Measurements from ENCODE around the gene NPAT.

DNA sequence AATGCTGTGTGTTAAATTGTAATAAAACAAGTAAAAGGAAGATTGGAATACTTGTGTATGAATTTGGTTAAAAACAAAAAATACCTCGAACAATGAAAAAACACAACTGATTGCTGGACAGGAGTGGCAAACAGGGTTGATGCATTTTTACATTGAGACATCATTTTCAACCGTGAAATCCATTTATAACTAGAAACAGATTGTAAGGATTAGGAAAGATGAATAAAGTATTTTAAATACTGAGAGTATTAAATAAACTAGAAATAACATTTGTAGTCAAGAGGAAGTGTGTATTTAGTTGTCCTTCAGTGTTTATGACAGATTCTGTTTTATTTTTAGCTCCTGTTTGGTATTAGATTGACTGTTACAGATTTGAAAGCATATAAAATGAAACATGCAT, 5.8 kb upstream of the NPAT start:
- TF ChIP-seq EP300 (IDR thresholded peaks at IDR 0.05) = no peak
- TF ChIP-seq CTCF (IDR thresholded peaks at IDR 0.05) = no peak
- TF ChIP-seq POLR2AphosphoS5 (IDR thresholded peaks at IDR 0.05) = no peak
